ENCODE data around the gene KIAA0232.

The KIAA0232 gene

GRCh38 chr4:6854098-6854744 is 71.7 kb downstream of the KIAA0232 start:
- DNase-seq: peak; percentile 38

GRCh38 chr4:6855692-6856297 is 73.3 kb downstream of the KIAA0232 start:
- DNase-seq: peak; percentile 80

- no peak for DNase-seq
Measured at GRCh38 chr4:6856391-6856790, 73.9 kb downstream of the KIAA0232 start.

- no peak for DNase-seq
Measured at GRCh38 chr4:6857009-6857882, 74.7 kb downstream of the KIAA0232 start.

GRCh38 chr4:6858997-6859396 is 76.5 kb downstream of the KIAA0232 start:
- no peak for DNase-seq

- no peak for DNase-seq
Measured at GRCh38 chr4:6859543-6859942, 77.0 kb downstream of the KIAA0232 start.

GRCh38 chr4:6868386-6868785 is 85.9 kb downstream of the KIAA0232 start:
- no peak for DNase-seq

- no peak for DNase-seq
Measured at GRCh38 chr4:6869944-6870343, 87.4 kb downstream of the KIAA0232 start.

GRCh38 chr4:6873291-6873690 is 90.8 kb downstream of the KIAA0232 start:
- peak; percentile 49 for DNase-seq

GRCh38 chr4:6873792-6874461 is 91.4 kb downstream of the KIAA0232 start:
- DNase-seq: peak; percentile 89

- DNase-seq: peak; percentile 57
Measured at GRCh38 chr4:6874981-6875380, 92.5 kb downstream of the KIAA0232 start.

GRCh38 chr4:6875431-6875831 is 92.9 kb downstream of the KIAA0232 start:
- peak; percentile 87 for DNase-seq

- no peak for DNase-seq
Measured at GRCh38 chr4:6876440-6876839, 93.9 kb downstream of the KIAA0232 start.

- DNase-seq: no peak
Measured at GRCh38 chr4:6877067-6877466, 94.5 kb downstream of the KIAA0232 start.

- DNase-seq: no peak
Measured at GRCh38 chr4:6878451-6879059, 96.0 kb downstream of the KIAA0232 start.

GRCh38 chr4:6880691-6881090 is 98.2 kb downstream of the KIAA0232 start:
- no peak for DNase-seq

- DNase-seq: no peak
Measured at GRCh38 chr4:6881908-6882307, 99.4 kb downstream of the KIAA0232 start.

GRCh38 chr4:6884341-6884870 is 101.9 kb downstream of the KIAA0232 start:
- DNase-seq: no peak

GRCh38 chr4:6885953-6886557 is 103.5 kb downstream of the KIAA0232 start:
- DNase-seq: peak; percentile 97

- DNase-seq: peak; percentile 10
Measured at GRCh38 chr4:6886886-6887285, 104.4 kb downstream of the KIAA0232 start.

GRCh38 chr4:6887591-6888371 is 105.3 kb downstream of the KIAA0232 start:
- DNase-seq: peak; percentile 66
